Neural cell (in vitro differentiated cells): ENCODE results near the gene PMM2. TPM values are rescaled to one million over a fixed set of nuclear protein-coding genes. Genes with fewer than 3 reads are reported as not detected.

Source experiments
- H2AFZ ChIP-seq: fragments of 200-600, 300-800 bp; sonication (generic), shearing (Covaris generic); 2 replicates; pipeline ENCODE4 v1.6.0; 2014; ENCODE audit warnings: low read depth, mild to moderate bottlenecking, antibody characterized with exemption, low read length, moderate library complexity
- H3F3A ChIP-seq: fragments of 200-600 bp; shearing (Covaris generic); 2 replicates; pipeline ENCODE4 v1.6.1; 2016; ENCODE audit warnings: mild to moderate bottlenecking, moderate library complexity, mixed read lengths, antibody characterized with exemption, low read length; ENCODE audit not compliant: insufficient read depth, poor library complexity, severe bottlenecking
- H3K27ac ChIP-seq: fragments of 200-600, 300-800 bp; sonication (generic), shearing (Covaris generic); 2 replicates; pipeline ENCODE4 v1.5.1; 2014; ENCODE audit warnings: mild to moderate bottlenecking, low read length, moderate library complexity
- H3K27me3 ChIP-seq: fragments of 300-800, 200-600 bp; sonication (generic), shearing (Covaris generic); 2 replicates; pipeline ENCODE4 v1.6.0; 2014; ENCODE audit warnings: mild to moderate bottlenecking, low read depth, low read length, moderate library complexity; ENCODE audit not compliant: insufficient read depth
- H3K36me3 ChIP-seq: fragments of 300-800, 200-600 bp; sonication (generic), shearing (Covaris generic); 2 replicates; pipeline ENCODE4 v1.5.1; 2014; ENCODE audit warnings: mild to moderate bottlenecking, antibody characterized with exemption, low read length, moderate library complexity; ENCODE audit not compliant: insufficient read depth
- H3K4me2 ChIP-seq: fragments of 300-800, 200-600 bp; sonication (generic), shearing (Covaris generic); 2 replicates; pipeline ENCODE4 v1.6.0; 2014; ENCODE audit warnings: mild to moderate bottlenecking, low read length
- H3K4me3 ChIP-seq: fragments of 300-800, 200-600 bp; sonication (generic), shearing (Covaris generic); 2 replicates; pipeline ENCODE4 v1.5.1; 2014; ENCODE audit warnings: mild to moderate bottlenecking, low read length, moderate library complexity
- H3K79me2 ChIP-seq: fragments of 200-600 bp; shearing (Covaris generic); replicated peaks from 2 replicates; pipeline ENCODE4 v1.6.0; 2014; ENCODE audit warnings: mild to moderate bottlenecking, low read length, moderate library complexity; ENCODE audit not compliant: insufficient read depth
- H3K9ac ChIP-seq: fragments of 300-800, 200-600 bp; sonication (generic), shearing (Covaris generic); 2 replicates; pipeline ENCODE4 v1.6.1; 2016; ENCODE audit warnings: mild to moderate bottlenecking, low read length, mixed read lengths
- H3K9me2 ChIP-seq: fragments of 200-600 bp; shearing (Covaris generic); 2 replicates; pipeline ENCODE4 v1.6.1; 2016; ENCODE audit warnings: mild to moderate bottlenecking, low read length, mixed read lengths; ENCODE audit not compliant: insufficient read depth
- H3K9me3 ChIP-seq: fragments of 200-600, 300-800 bp; sonication (generic), shearing (Covaris generic); 2 replicates; pipeline ENCODE4 v1.6.1; 2016; ENCODE audit warnings: mild to moderate bottlenecking, mixed run types, low read length, moderate library complexity, mixed read lengths
- H4K20me1 ChIP-seq: fragments of 200-600 bp; shearing (Covaris generic); 2 replicates; pipeline ENCODE4 v1.6.1; 2016; ENCODE audit warnings: mild to moderate bottlenecking, mixed run types; ENCODE audit not compliant: insufficient read depth
- CTCF ChIP-seq: fragments of 450-650 bp; IDR thresholded peaks from 2 replicates; pipeline ENCODE4 v1.5.1; 2014; ENCODE audit warnings: antibody characterized with exemption, mild to moderate bottlenecking, moderate library complexity; ENCODE audit not compliant: poor library complexity, severe bottlenecking
- EP300 ChIP-seq: fragments of 450-650 bp; conservative IDR thresholded peaks from 2 replicates; pipeline ENCODE4 v1.6.1; 2014; ENCODE audit warnings: antibody characterized with exemption, mild to moderate bottlenecking, moderate library complexity; ENCODE audit not compliant: poor library complexity, severe bottlenecking
- EZH2 ChIP-seq: fragments of 200-600, 300-800 bp; shearing (Covaris generic), sonication (generic); IDR thresholded peaks from 2 replicates; pipeline ENCODE4 v1.6.1; 2014; ENCODE audit warnings: antibody characterized with exemption, low read length, borderline replicate concordance, mild to moderate bottlenecking; ENCODE audit not compliant: insufficient read depth, poor library complexity, severe bottlenecking
- MXI1 ChIP-seq: fragments of 450-650 bp; conservative IDR thresholded peaks from 2 replicates; pipeline ENCODE4 v1.6.1; 2014; ENCODE audit warnings: antibody characterized with exemption, mild to moderate bottlenecking; ENCODE audit not compliant: poor library complexity, severe bottlenecking
- POLR2AphosphoS5 ChIP-seq: IDR thresholded peaks from 2 replicates; pipeline ENCODE4 v1.6.1; 2012
- RAD21 ChIP-seq: fragments of 450-650 bp; conservative IDR thresholded peaks from 2 replicates; pipeline ENCODE4 v1.6.1; 2014; ENCODE audit warnings: antibody characterized with exemption, mild to moderate bottlenecking, moderate library complexity
- SMC3 ChIP-seq: fragments of 450-650 bp; conservative IDR thresholded peaks from 2 replicates; pipeline ENCODE4 v1.6.1; 2014; ENCODE audit warnings: antibody characterized with exemption, mild to moderate bottlenecking, moderate library complexity; ENCODE audit not compliant: poor library complexity
- TAF1 ChIP-seq: IDR thresholded peaks from 2 replicates; pipeline ENCODE4 v1.6.1; 2012; ENCODE audit warnings: low read depth
- polyA plus RNA-seq: library from polyadenylated mRNA; depleted of rRNA; stranded (reverse); fragments of >200 nt; gene quantifications from 2 replicates; pipeline ENCODE4 v1.2.3, GENCODE V29; 2014
- TF ChIP-seq, protein P1 (sequence below): IDR thresholded peaks from 2 replicates; pipeline ENCODE4 v1.6.1; 2012; ENCODE audit warnings: borderline replicate concordance

PMM2 gene
- polyA plus RNA-seq, 1 donor from 2014 or later, result 20.2 TPM

DNA sequence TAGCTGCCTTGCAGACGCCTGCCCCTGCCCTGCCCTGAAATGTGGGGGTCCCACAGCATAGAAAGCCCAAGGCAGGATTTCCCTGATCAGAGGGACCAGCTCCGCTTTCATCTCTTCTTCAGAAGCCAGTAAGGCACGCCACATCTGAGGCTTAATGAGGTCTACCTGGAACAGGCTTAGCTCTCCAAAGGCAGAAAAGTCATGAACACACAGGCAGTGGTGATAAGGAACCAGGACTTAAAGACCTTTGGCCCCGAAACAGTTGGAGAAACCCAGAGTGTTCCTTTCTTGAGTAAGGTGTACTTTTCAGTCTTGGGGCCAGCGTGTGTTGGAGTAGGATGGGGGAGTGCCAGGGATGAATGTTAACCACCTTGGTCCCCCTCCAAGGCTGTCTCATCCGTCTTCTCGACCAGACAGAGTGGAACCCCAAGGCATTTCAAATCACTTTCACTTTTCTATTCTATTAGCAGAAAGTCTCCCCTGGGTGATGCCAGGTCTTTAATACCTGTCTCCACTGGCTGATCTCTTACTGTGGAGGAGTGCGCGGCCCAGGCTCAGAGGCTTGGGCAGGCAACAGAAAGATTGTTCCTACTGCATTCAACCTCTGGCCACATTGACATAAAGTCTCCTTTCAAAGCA lies 44.1 kb upstream of the PMM2 start:
- TF ChIP-seq CTCF (no peak), RAD21 (no peak), EZH2 (no peak), TAF1 (no peak), POLR2AphosphoS5 (no peak), SMC3 (no peak), EP300 (no peak), MXI1 (no peak)
- TF ChIP-seq, protein P1, sequence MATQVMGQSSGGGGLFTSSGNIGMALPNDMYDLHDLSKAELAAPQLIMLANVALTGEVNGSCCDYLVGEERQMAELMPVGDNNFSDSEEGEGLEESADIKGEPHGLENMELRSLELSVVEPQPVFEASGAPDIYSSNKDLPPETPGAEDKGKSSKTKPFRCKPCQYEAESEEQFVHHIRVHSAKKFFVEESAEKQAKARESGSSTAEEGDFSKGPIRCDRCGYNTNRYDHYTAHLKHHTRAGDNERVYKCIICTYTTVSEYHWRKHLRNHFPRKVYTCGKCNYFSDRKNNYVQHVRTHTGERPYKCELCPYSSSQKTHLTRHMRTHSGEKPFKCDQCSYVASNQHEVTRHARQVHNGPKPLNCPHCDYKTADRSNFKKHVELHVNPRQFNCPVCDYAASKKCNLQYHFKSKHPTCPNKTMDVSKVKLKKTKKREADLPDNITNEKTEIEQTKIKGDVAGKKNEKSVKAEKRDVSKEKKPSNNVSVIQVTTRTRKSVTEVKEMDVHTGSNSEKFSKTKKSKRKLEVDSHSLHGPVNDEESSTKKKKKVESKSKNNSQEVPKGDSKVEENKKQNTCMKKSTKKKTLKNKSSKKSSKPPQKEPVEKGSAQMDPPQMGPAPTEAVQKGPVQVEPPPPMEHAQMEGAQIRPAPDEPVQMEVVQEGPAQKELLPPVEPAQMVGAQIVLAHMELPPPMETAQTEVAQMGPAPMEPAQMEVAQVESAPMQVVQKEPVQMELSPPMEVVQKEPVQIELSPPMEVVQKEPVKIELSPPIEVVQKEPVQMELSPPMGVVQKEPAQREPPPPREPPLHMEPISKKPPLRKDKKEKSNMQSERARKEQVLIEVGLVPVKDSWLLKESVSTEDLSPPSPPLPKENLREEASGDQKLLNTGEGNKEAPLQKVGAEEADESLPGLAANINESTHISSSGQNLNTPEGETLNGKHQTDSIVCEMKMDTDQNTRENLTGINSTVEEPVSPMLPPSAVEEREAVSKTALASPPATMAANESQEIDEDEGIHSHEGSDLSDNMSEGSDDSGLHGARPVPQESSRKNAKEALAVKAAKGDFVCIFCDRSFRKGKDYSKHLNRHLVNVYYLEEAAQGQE, result no peak
- H3K36me3 ChIP-seq, result no peaks in the 10 kb centered on the region

GRCh38 chr16:8756755-8757154 lies 40.9 kb upstream of the PMM2 start:
- no peak overlapping the region for H3K9ac ChIP-seq
- no peaks in the 10 kb centered on the region for H3K79me2 ChIP-seq
- H3K4me3 ChIP-seq, result no peak overlapping the region
- no peaks in the 10 kb centered on the region for H3K9me2 ChIP-seq
- H3K9me3 ChIP-seq, result no peaks in the 10 kb centered on the region
- no peak overlapping the region for H2AFZ ChIP-seq
- no peak overlapping the region for H3K4me2 ChIP-seq
- no peaks in the 10 kb centered on the region for H4K20me1 ChIP-seq
- H3K27ac ChIP-seq, result no peak overlapping the region
- no peak for TF ChIP-seq TAF1
- no peak for TF ChIP-seq EP300
- no peak for TF ChIP-seq CTCF
- no peak for TF ChIP-seq POLR2AphosphoS5
- no peak for TF ChIP-seq RAD21
- no peak for TF ChIP-seq SMC3
- TF ChIP-seq EZH2, result no peak
- no peak for TF ChIP-seq MXI1
- TF ChIP-seq, protein P1, result no peak
- no peaks in the 10 kb centered on the region for H3K36me3 ChIP-seq
- no peaks in the 10 kb centered on the region for H3K27me3 ChIP-seq
- H3F3A ChIP-seq, result no peaks in the 10 kb centered on the region

More for the DNA sequence above, 44.1 kb upstream of the PMM2 start:
- H4K20me1 ChIP-seq, result no peaks in the 10 kb centered on the region
- H3K79me2 ChIP-seq, result no peaks in the 10 kb centered on the region
- no peak overlapping the region for H3K4me3 ChIP-seq
- no peaks in the 10 kb centered on the region for H3F3A ChIP-seq
- no peak overlapping the region for H3K27ac ChIP-seq
- H3K9ac ChIP-seq, result no peak overlapping the region
- H3K4me2 ChIP-seq, result no peak overlapping the region
- H2AFZ ChIP-seq, result no peak overlapping the region
- no peaks in the 10 kb centered on the region for H3K9me2 ChIP-seq
- no peaks in the 10 kb centered on the region for H3K27me3 ChIP-seq
- H3K9me3 ChIP-seq, result no peaks in the 10 kb centered on the region
